Bronchial epithelial cell (primary cell): ENCODE measurements around the gene HOMER3. TPM values are rescaled to one million over a fixed set of nuclear protein-coding genes. Genes with fewer than 3 reads are reported as not detected.

Experiments
- DNase-seq: peaks from one replicate; pipeline ENCODE4 v3.0.0-alpha.2; 2010; ENCODE audit warnings: low read depth
- FAIRE-seq: peaks from 2 replicates; lab custom pipeline; 2011; peaks lifted over from hg19 to GRCh38; lab: Jason Lieb, UNC
- H3K27me3 ChIP-seq: 2 replicates; pipeline ENCODE4 v1.5.1; 2011; ENCODE audit warnings: low read length; ENCODE audit not compliant: control insufficient read depth, insufficient read depth
- H3K36me3 ChIP-seq: 2 replicates; pipeline ENCODE4 v1.5.1; 2011; ENCODE audit warnings: low read length; ENCODE audit not compliant: control insufficient read depth, insufficient read depth
- H3K4me3 ChIP-seq: 2 replicates; pipeline ENCODE4 v1.5.1; 2011; ENCODE audit warnings: mild to moderate bottlenecking, low read depth, low read length, control low read depth
- total RNA-seq: library from RNA; depleted of rRNA; stranded (reverse); fragments of >200 nt; gene quantifications from 2 replicates; pipeline ENCODE4 v1.2.1, GENCODE V29; 2014
- TF ChIP-seq, protein P1 (sequence below): IDR thresholded peaks from 2 replicates; pipeline ENCODE4 v1.5.1; 2011; ENCODE audit warnings: mild to moderate bottlenecking, moderate library complexity, low read length, control low read depth, inconsistent platforms; ENCODE audit not compliant: insufficient read depth, severe bottlenecking

The HOMER3 gene
- total RNA-seq, 1 donor from 2014 or later: 129 TPM

DNA sequence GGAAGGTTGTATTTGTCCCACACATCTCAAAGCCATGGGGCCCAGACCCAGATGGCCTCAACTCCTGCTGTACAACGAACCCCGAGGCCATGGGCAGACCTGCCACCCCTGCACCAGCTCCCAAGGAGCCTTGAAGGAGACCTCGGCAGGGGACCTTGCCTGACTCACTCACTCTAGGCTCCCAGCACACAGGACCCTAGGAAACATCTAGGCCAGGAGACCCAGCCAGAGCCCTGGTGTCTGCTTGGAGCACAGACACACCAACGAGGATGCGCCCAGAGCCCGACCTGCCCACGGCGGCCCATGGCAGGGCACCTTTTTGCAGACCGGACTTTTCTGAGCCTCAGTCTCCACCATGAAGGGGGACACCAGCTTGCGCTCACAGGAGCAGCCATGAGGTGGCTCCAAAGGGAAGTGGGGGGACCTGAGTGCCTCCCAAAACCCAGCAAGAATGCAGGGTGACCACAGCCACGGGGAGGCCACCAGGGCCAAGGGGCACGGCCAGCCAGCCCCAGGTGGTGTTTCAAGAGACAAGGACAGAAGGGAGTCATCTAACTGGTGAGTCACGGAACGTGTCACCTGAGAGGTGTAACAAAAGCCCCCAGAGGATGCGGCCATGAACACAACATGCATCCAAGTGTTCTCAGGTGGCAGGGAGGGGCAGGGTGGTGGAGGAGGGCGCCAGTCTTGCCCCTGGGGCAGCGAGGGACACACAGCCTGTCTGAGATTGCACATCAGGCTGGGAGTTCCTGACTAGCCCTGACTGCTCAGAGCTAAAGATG lies 40.1 kb downstream of the HOMER3 start:
- FAIRE-seq (no peak), DNase-seq (no peak)
- TF ChIP-seq, protein P1, sequence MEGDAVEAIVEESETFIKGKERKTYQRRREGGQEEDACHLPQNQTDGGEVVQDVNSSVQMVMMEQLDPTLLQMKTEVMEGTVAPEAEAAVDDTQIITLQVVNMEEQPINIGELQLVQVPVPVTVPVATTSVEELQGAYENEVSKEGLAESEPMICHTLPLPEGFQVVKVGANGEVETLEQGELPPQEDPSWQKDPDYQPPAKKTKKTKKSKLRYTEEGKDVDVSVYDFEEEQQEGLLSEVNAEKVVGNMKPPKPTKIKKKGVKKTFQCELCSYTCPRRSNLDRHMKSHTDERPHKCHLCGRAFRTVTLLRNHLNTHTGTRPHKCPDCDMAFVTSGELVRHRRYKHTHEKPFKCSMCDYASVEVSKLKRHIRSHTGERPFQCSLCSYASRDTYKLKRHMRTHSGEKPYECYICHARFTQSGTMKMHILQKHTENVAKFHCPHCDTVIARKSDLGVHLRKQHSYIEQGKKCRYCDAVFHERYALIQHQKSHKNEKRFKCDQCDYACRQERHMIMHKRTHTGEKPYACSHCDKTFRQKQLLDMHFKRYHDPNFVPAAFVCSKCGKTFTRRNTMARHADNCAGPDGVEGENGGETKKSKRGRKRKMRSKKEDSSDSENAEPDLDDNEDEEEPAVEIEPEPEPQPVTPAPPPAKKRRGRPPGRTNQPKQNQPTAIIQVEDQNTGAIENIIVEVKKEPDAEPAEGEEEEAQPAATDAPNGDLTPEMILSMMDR: no peak
- Histone ChIP-seq H3K27me3 (peaks cover 3% of the 10 kb centered on the region), H3K4me3 (no peak overlapping the region), H3K36me3 (peaks cover 15% of the 10 kb centered on the region)

DNA sequence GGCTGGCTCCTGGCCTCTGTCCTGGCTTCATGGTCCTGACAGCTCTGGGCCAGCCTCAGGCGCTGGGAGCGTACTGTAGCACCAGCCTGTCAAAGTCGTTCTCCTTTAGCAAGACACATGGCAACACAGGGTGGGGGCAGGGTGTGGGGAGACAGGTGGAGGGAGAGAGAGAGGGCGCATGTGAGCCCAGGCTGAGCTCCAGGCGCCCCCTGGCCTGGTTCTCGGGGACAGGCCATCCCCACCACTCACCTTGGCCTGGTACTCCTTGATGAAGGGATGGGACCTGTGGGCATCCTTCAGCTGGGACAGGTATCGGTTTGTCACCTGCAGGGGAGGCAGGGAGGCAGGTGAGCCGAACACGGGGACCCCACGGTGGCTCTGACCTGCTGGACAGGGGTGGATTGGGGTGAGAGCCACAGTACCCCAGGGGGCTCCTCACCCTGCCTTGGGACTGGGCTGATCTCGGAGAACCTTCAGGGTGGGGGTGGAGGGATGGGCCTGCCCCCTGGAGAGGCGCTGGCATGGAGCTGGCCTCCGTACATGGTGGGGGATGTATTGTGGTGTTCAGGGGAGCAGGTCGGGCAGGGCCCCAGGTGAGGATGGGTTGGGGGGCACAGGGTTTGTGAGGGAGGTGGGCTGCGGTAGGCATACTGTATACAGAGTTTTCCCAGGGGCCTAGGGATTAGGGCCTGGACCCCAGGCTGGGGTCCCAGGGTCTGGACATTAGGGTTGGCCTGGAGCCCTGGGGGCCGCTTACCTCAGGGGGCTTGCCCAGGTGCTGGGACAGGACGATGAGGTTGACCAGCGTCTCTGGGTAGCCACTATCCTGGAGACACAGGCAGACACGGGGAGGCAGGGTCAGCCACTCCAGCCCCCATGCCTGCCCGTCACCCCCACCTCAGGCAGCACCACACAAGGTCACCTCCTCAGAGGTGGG lies 41.1 kb downstream of the HOMER3 start:
- FAIRE-seq (no peak), DNase-seq (no peak)
- Histone ChIP-seq H3K27me3 (peaks cover 5% of the 10 kb centered on the region), H3K36me3 (peaks cover 10% of the 10 kb centered on the region), H3K4me3 (no peak overlapping the region)
- TF ChIP-seq, protein P1: no peak

DNA sequence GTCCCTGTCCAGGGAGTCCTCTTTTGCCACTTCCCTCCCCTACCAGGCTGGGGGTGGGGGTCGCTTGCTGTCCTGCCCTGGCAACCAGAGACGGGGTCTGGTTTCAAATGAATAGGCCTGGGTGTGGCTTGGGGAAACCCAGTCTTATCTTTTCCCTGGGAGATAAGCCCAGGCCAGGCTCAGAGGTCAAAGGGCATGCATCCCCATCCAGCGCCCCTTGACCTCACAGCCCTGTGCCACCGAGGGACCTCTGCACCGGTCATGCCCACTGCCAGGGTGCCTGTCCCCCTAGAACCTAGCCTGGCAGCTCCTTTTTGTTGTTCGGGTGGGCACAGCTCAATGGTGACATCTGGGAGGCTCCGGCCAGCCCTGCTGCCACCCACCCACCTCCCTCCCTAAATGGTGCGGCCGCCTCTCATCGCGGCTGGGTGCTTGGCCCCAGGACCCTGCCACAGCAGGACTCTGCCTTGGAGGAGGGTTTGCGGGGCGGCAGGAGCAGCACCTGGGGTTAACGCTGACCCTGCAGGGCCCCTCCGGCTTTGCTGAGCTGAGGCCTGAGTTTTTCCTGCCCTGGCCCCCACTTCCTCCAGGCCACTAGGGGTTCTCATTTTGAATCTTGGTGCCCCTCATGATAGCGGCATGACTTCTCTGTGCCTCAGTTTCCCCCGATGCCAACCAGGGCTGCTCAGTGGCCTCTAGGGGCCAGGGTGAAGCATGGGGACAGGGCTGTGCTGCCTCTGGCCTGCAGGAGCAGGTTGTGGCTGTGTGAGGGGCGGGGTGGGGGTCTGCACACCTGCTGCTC lies 42.2 kb downstream of the HOMER3 start:
- H3K4me3 ChIP-seq: no peak overlapping the region
- peaks cover 7% of the 10 kb centered on the region for H3K36me3 ChIP-seq
- FAIRE-seq: no peak
- peaks cover 10% of the 10 kb centered on the region for H3K27me3 ChIP-seq
- no peak for DNase-seq
- TF ChIP-seq, protein P1: no peak

DNA sequence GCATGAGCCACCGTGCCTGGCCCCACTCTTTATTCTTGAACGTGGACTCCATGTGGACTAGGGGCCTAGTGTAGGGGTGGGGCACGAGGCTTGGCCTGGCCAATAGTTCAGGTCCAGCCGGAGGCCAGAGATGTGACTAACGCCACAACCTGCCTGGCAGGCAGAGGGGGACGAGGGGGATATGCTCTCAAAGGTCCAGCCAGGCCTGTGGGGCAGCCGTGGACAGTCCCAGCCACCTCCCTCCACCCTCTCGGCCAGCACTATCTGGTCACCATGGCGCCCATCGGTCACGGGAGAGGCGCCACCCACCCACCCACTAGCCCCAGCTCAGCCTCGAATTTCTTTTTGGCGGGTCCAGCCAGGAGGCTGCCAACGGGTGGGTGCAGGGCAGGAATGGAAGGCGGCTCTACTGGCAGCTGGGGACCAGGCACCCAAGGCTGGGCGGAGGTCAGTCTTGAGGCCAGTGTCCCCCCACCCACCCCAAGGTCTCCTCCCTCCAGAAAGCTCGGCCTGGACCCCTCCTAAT lies 42.9 kb downstream of the HOMER3 start:
- peaks cover 3% of the 10 kb centered on the region for H3K36me3 ChIP-seq
- FAIRE-seq (no peak), DNase-seq (no peak)
- TF ChIP-seq, protein P1: no peak
- H3K27me3 ChIP-seq: peaks cover 10% of the 10 kb centered on the region
- no peak overlapping the region for H3K4me3 ChIP-seq
